K562 (cell line): ENCODE data around the gene MGA. TPM values are rescaled to one million over a fixed set of nuclear protein-coding genes. Genes with fewer than 3 reads are reported as not detected.

Experiments used
- ATAC-seq: fragments of 200-7000 bp; cut with Tn5 transposase; 3 replicates; pipeline ENCODE4 v1.9.1; 2020; ENCODE audit warnings: moderate library complexity
- BruUV-seq: library from RNA; stranded (reverse); fragments of 400-500 nt; replicated peaks from 2 replicates; lab custom pipeline; 2021; lab: Mats Ljungman, UMichigan
- CTCF ChIA-PET: fragments of 300-600 bp; formaldehyde crosslinking; extraction: SDS; loops from one replicate; lab custom pipeline; 2021; ENCODE audit warnings: low intra/inter-chr PET ratio; lab: Yijun Ruan, JAX
- POLR2A ChIA-PET: fragments of 300-600, 350-650 bp; sonication (Branson Sonifier 250); formaldehyde crosslinking; extraction: SDS; loops from one replicate; lab custom pipeline; 2021; ENCODE audit warnings: antibody characterized with exemption, inconsistent platforms; lab: Yijun Ruan, JAX
- DNase-seq, 4 experiments: peaks; one replicate each; pipeline versions ENCODE4 v3.0.0 to v3.0.0-alpha.2; 2011 to 2018; ENCODE audit warnings: low spot score in 3 of 4, mixed read lengths in 3 of 4; ENCODE audit errors: extremely low read depth in 1 of 4
- FAIRE-seq: peaks from 2 replicates; lab custom pipeline; 2011; peaks lifted over from hg19 to GRCh38; lab: Jason Lieb, UNC
- H2AFZ ChIP-seq: 2 replicates; pipeline ENCODE4 v1.6.0; 2011; ENCODE audit warnings: low read depth, low read length, control low read depth, inconsistent platforms
- H3K27ac ChIP-seq: fragments of 200-600 bp; 3 replicates; pipeline ENCODE4 v1.8.0; 2011; ENCODE audit warnings: low read depth, mild to moderate bottlenecking, control low read depth, inconsistent platforms, low read length, moderate library complexity, mixed read lengths; ENCODE audit errors: extremely low read depth
- H3K27me3 ChIP-seq, 2 experiments: fragments of 300-600 bp in 1 of 2; 2 replicates in 1 of 2; 3 replicates in 1 of 2; pipeline versions ENCODE4 v1.6.0 to v1.8.0; 2011; ENCODE audit warnings: inconsistent platforms in 2 of 2, low read length in 2 of 2, mild to moderate bottlenecking in 1 of 2, mixed read lengths in 1 of 2, moderate library complexity in 1 of 2; ENCODE audit not compliant: control insufficient read depth in 2 of 2, insufficient read depth in 2 of 2
- H3K36me3 ChIP-seq: fragments of 300-600 bp; 3 replicates; pipeline ENCODE4 v1.8.0; 2011; ENCODE audit warnings: mild to moderate bottlenecking, low read length, inconsistent platforms; ENCODE audit not compliant: control insufficient read depth, insufficient read depth
- H3K4me1 ChIP-seq, 2 experiments: fragments of 200-600 bp in 1 of 2; replicated peaks in 1 of 2; 2 replicates in 1 of 2; 3 replicates in 1 of 2; pipeline versions ENCODE4 v1.5.1 to v1.8.0; 2011; ENCODE audit warnings: inconsistent platforms in 2 of 2, low read length in 2 of 2, mild to moderate bottlenecking in 1 of 2, mixed read lengths in 1 of 2, moderate library complexity in 1 of 2; ENCODE audit not compliant: control insufficient read depth in 2 of 2, insufficient read depth in 2 of 2
- H3K4me2 ChIP-seq: 2 replicates; pipeline ENCODE4 v1.6.1; 2011; ENCODE audit warnings: low read length, control low read depth, inconsistent platforms, mixed read lengths; ENCODE audit not compliant: insufficient read depth
- H3K4me3 ChIP-seq: fragments of 200-600 bp; sonication (generic), shearing (Covaris generic); 2 replicates; pipeline ENCODE4 v1.5.1; 2016; ENCODE audit warnings: control low read depth, inconsistent platforms
- H3K79me2 ChIP-seq: fragments of 200-600 bp; 3 replicates; pipeline ENCODE4 v1.8.0; 2011; ENCODE audit warnings: low read length, inconsistent platforms; ENCODE audit not compliant: control insufficient read depth, insufficient read depth
- H3K9ac ChIP-seq, 2 experiments: 2 replicates each; pipeline versions ENCODE4 v1.6.0 to v1.6.1; 2011; ENCODE audit warnings: low read depth in 2 of 2, low read length in 2 of 2, control low read depth in 1 of 2, inconsistent platforms in 1 of 2, mild to moderate bottlenecking in 1 of 2, mixed read lengths in 1 of 2; ENCODE audit not compliant: insufficient read depth in 1 of 2
- H3K9me1 ChIP-seq: one replicate; pipeline ENCODE4 v1.6.0; 2011; ENCODE audit warnings: inconsistent platforms, mild to moderate bottlenecking, low read length, moderate library complexity; ENCODE audit not compliant: control insufficient read depth, insufficient read depth
- H3K9me3 ChIP-seq: replicated peaks from 2 replicates; pipeline ENCODE4 v1.5.1; 2011; ENCODE audit warnings: low read depth, low read length, inconsistent platforms; ENCODE audit not compliant: control insufficient read depth, insufficient read depth
- H4K20me1 ChIP-seq: replicated peaks from 2 replicates; pipeline ENCODE4 v1.6.1; 2011; ENCODE audit warnings: low read length, inconsistent platforms, mixed read lengths; ENCODE audit not compliant: control insufficient read depth, insufficient read depth
- ERF ChIP-seq: fragments of 450-650 bp; formaldehyde crosslinking; IDR thresholded peaks from 2 replicates; pipeline ENCODE4 v1.4.0; 2020; ENCODE audit warnings: mild to moderate bottlenecking, mixed read lengths
- ILF3 ChIP-seq: fragments of 450-650 bp; IDR thresholded peaks from 2 replicates; pipeline ENCODE4 v1.6.1; 2018; ENCODE audit warnings: antibody characterized with exemption, mild to moderate bottlenecking, moderate library complexity, borderline replicate concordance
- NFIC ChIP-seq: fragments of 450-650 bp; IDR thresholded peaks from 2 replicates; pipeline ENCODE4 v1.6.1; 2017; ENCODE audit warnings: mild to moderate bottlenecking, inconsistent platforms
- ZNF165 ChIP-seq: fragments of 250-450 bp; sonication (Bioruptor Pico); IDR thresholded peaks from 2 replicates; pipeline ENCODE4 v1.4.0; 2020; ENCODE audit warnings: borderline replicate concordance
- WGBS: fragments of 100-300 bp; shearing (Covaris generic); methylation state at CpG from one replicate; pipeline ENCODE4 v1.1.6; 2016; ENCODE audit warnings: low coverage, mixed read lengths; ENCODE audit not compliant: insufficient coverage; ENCODE audit errors: missing lambda C conversion rate; 5-methylcytosine and 5-hydroxymethylcytosine counted together
- in situ Hi-C: fragments of 300-500 bp; cut with MboI; formaldehyde crosslinking; loops from 4 replicates; pipeline ENCODE4 v1.15.0; 2018; ENCODE audit warnings: inconsistent platforms, mixed read lengths
- intact Hi-C: fragments of 100-400 bp; cut with micrococcal nuclease; formaldehyde crosslinking; loops from 2 replicates; pipeline ENCODE4 v1.14.2; 2022
- polyA plus RNA-seq, 8 experiments: library from polyadenylated mRNA; depleted of rRNA in 4 of 8; stranded (reverse) in 5 of 8; unstranded in 3 of 8; fragments of >200 nt; fragmentation: Nextera tagmentation in 2 of 8; fragmentation: Illumina TruSeq in 1 of 8; extraction: Ambion mirVana in 2 of 8; extraction: Trizol in 1 of 8; gene quantifications; 2 replicates each; pipeline versions ENCODE4 v1.2.1 to v1.2.3, GENCODE V29; 2011 to 2014; ENCODE audit warnings: inconsistent platforms in 1 of 8, missing spikeins in 1 of 8
- total RNA-seq, 7 experiments: library from RNA; depleted of rRNA in 6 of 7; stranded (reverse); fragments of >200 nt in 6 of 7; fragmentation: Illumina TruSeq in 2 of 7; extraction: Trizol in 2 of 7; gene quantifications; 2 replicates each; pipeline versions ENCODE4 v1.2.1 to v1.2.3, GENCODE V29; 2011 to 2021; ENCODE audit warnings: low replicate concordance in 1 of 7
- TF ChIP-seq, protein P1 (sequence below): fragments of 450-650 bp; IDR thresholded peaks from 2 replicates; pipeline ENCODE4 v1.6.1; 2016; ENCODE audit warnings: low read depth

Gene MGA
- total and polyA plus RNA-seq, 9 of the 15 experiments (the other 6 are each of a cell fraction or from before 2014, with no cell fraction given) = 4.7 to 56.1 (median 21.1) TPM

- ATAC-seq (no peak), FAIRE-seq (no peak), DNase-seq (peak in 2 of 4 experiments; percentile 31 to 38)
- Histone ChIP-seq H4K20me1 (0 out of 2 replicates have a peak, but pooled peaks cover 4% of the 10 kb centered on the region), H3K4me2 (no peak overlapping the region), H3K27ac (no peak overlapping the region), H3K4me3 (no peak overlapping the region), H3K9me3 (no peaks in the 10 kb centered on the region), H3K4me1 (peaks cover 3 to 7% of the 10 kb centered on the region in 2 experiments; a peak in 3 of 5 replicates), H2AFZ (no peak overlapping the region), H3K36me3 (peaks cover 4% of the 10 kb centered on the region; the same call in 2 of the 3 replicates), H3K9me1 (no peaks in the 10 kb centered on the region), H3K79me2 (no peaks in the 10 kb centered on the region), H3K9ac (no peak overlapping the region), H3K27me3 (no peaks in the 10 kb centered on the region)
- BruUV-seq = no TSS peak
- no peak for TF ChIP-seq ERF
- peak; percentile 27; the same call in 1 of the 2 replicates for TF ChIP-seq NFIC
- POLR2A ChIA-PET = interaction anchor here (0.5 to 2.7 kb wide), 5 partner anchors 9 to 240 kb away, joined by 3 to 15 read pairs (median 3); partner anchors contain the start of gene MAPKBP1
- WGBS = 63% methylated on average over 10 of the region's 11 CpGs
- intact Hi-C loops = loop anchor here (5.0 kb wide), 1 partner anchor 89 kb away; no protein-coding TSS in a partner anchor
- CTCF ChIA-PET = interaction anchor here (3.1 to 3.9 kb wide), 2 partner anchors 39 to 347 kb away, joined by 17 to 98 read pairs; partner anchors contain the start of gene MAPKBP1
- in situ Hi-C loops = loop anchor here (5.0 to 25.0 kb wide), 3 partner anchors 41 to 351 kb away; partner anchors contain the start of gene MAPKBP1
Observed at GRCh38 chr15:41812820-41813375, 152.7 kb downstream of the MGA start.

DNA sequence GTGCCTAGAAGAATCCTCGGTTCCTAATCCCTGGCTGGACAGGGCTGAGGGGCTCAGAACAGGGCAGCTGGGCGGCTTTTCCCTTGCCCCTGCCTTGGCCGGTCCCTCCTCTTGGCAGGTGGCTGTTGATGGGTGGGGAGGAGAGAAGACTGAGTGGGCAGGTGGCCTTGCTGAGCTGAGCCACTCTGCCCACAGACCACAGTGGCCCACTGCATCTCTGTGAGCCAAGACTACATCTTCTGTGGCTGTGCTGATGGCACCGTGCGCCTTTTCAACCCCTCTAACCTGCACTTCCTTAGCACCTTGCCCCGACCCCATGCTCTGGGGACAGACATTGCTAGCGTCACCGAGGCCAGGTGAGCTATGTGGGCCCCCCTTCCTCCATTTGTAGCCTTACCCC is 153.2 kb downstream of the MGA start:
- Histone ChIP-seq H3K36me3 (peaks cover 4% of the 10 kb centered on the region; the same call in 2 of the 3 replicates), H3K4me1 (peaks cover 3 to 7% of the 10 kb centered on the region in 2 experiments; a peak in 3 of 5 replicates), H3K27ac (no peak overlapping the region), H3K9me3 (no peaks in the 10 kb centered on the region), H3K4me2 (no peak overlapping the region), H4K20me1 (0 out of 2 replicates have a peak, but pooled peaks cover 4% of the 10 kb centered on the region), H3K9me1 (no peaks in the 10 kb centered on the region), H2AFZ (no peak overlapping the region), H3K27me3 (no peaks in the 10 kb centered on the region), H3K4me3 (no peak overlapping the region), H3K9ac (no peak overlapping the region), H3K79me2 (no peaks in the 10 kb centered on the region)
- no TSS peak for BruUV-seq
- in situ Hi-C loops = loop anchor here (5.0 to 25.0 kb wide), 3 partner anchors 41 to 351 kb away; partner anchors contain the start of gene MAPKBP1
- no peak for FAIRE-seq
- intact Hi-C loops = loop anchor here (5.0 kb wide), 1 partner anchor 89 kb away; no protein-coding TSS in a partner anchor
- no peak for ATAC-seq
- 55% methylated on average over 7 of the region's 8 CpGs for WGBS
- DNase-seq = no peak
- ChIA-PET CTCF (no interaction called here), POLR2A (interaction anchor here (0.5 to 0.6 kb wide), 2 partner anchors 151 to 241 kb away, joined by 3 to 5 read pairs; no protein-coding TSS in a partner anchor)
- TF ChIP-seq ZNF165 (CRISPR knock-in tag) = no peak
- TF ChIP-seq, protein P1, sequence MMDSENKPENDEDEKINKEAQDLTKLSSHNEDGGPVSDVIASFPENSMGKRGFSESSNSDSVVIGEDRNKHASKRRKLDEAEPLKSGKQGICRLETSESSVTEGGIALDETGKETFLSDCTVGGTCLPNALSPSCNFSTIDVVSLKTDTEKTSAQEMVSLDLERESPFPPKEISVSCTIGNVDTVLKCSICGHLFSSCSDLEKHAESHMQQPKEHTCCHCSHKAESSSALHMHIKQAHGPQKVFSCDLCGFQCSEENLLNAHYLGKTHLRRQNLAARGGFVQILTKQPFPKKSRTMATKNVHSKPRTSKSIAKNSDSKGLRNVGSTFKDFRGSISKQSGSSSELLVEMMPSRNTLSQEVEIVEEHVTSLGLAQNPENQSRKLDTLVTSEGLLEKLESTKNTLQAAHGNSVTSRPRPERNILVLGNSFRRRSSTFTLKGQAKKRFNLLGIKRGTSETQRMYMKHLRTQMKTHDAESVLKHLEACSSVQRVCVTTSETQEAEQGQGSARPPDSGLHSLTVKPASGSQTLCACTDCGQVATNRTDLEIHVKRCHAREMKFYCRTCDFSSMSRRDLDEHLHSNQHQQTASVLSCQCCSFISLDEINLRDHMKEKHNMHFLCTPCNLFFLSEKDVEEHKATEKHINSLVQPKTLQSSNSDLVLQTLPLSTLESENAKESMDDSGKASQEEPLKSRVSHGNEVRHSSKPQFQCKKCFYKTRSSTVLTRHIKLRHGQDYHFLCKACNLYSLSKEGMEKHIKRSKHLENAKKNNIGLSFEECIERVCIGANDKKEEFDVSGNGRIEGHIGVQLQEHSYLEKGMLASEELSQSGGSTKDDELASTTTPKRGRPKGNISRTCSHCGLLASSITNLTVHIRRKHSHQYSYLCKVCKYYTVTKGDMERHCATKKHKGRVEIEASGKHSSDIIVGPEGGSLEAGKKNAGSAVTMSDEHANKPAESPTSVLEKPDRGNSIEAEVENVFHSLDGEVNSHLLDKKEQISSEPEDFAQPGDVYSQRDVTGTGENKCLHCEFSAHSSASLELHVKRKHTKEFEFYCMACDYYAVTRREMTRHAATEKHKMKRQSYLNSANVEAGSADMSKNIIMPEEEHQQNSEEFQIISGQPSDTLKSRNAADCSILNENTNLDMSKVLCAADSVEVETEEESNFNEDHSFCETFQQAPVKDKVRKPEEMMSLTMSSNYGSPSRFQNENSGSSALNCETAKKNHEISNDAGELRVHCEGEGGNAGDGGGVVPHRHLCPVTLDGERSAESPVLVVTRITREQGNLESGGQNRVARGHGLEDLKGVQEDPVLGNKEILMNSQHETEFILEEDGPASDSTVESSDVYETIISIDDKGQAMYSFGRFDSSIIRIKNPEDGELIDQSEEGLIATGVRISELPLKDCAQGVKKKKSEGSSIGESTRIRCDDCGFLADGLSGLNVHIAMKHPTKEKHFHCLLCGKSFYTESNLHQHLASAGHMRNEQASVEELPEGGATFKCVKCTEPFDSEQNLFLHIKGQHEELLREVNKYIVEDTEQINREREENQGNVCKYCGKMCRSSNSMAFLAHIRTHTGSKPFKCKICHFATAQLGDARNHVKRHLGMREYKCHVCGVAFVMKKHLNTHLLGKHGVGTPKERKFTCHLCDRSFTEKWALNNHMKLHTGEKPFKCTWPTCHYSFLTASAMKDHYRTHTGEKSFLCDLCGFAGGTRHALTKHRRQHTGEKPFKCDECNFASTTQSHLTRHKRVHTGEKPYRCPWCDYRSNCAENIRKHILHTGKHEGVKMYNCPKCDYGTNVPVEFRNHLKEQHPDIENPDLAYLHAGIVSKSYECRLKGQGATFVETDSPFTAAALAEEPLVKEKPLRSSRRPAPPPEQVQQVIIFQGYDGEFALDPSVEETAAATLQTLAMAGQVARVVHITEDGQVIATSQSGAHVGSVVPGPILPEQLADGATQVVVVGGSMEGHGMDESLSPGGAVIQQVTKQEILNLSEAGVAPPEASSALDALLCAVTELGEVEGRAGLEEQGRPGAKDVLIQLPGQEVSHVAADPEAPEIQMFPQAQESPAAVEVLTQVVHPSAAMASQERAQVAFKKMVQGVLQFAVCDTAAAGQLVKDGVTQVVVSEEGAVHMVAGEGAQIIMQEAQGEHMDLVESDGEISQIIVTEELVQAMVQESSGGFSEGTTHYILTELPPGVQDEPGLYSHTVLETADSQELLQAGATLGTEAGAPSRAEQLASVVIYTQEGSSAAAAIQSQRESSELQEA = no peak
- no peak for TF ChIP-seq ILF3
